ENCODE results near the gene FAM168A.

DNA sequence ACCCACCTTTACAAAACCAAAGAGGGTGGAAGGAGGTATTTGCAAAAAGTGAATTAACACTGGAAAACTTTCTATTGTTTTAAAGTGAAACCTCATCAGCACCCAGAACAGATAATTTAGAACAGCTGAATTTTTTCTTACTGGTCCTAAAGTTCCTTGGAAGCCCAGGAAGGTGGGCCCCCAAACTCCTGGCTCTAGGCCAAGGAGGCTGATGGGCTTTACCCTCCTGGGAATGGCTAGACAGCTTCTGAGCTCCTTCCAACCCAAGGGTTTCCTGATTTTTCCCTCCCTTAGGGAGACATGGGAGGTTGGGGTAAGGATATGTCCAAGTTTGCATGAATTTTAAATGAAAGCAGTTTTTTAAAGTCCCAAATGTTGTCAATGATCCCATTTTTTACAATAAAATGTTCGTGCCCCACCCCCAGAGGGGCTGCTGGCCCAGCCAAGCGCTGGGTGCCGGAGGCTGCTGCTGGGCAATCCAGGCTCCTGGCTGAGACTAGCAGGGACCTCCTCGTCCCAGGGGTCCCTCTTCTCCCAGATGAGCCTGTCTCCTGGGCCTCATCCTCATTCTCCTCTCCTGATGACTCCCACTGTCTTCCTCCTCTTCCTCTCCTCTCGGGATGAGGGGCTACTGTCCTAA lies 193.3 kb downstream of the FAM168A start:
- TF ChIP-seq, protein P1, sequence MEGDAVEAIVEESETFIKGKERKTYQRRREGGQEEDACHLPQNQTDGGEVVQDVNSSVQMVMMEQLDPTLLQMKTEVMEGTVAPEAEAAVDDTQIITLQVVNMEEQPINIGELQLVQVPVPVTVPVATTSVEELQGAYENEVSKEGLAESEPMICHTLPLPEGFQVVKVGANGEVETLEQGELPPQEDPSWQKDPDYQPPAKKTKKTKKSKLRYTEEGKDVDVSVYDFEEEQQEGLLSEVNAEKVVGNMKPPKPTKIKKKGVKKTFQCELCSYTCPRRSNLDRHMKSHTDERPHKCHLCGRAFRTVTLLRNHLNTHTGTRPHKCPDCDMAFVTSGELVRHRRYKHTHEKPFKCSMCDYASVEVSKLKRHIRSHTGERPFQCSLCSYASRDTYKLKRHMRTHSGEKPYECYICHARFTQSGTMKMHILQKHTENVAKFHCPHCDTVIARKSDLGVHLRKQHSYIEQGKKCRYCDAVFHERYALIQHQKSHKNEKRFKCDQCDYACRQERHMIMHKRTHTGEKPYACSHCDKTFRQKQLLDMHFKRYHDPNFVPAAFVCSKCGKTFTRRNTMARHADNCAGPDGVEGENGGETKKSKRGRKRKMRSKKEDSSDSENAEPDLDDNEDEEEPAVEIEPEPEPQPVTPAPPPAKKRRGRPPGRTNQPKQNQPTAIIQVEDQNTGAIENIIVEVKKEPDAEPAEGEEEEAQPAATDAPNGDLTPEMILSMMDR (IDR thresholded peaks at IDR 0.05), result no peak
- no peak for TF ChIP-seq POLR2AphosphoS5 (IDR thresholded peaks at IDR 0.05)
